Erythroblast (primary cell): ENCODE results near the gene RIPK1.
"Not testable (repeated sequence)": the region's sequence is repeated elsewhere in the genome, so short reads cannot be mapped to it uniquely, and the experiment has no call there.

Experiments
- GATA1 ChIP-seq: IDR thresholded peaks from 2 replicates; pipeline ENCODE4 v1.6.1; 2011; ENCODE audit warnings: low read depth, mild to moderate bottlenecking, control low read depth, low read length, moderate library complexity
- POLR2A ChIP-seq: IDR thresholded peaks from 2 replicates; pipeline ENCODE4 v1.6.1; 2011; ENCODE audit warnings: mild to moderate bottlenecking, low read length

DNA sequence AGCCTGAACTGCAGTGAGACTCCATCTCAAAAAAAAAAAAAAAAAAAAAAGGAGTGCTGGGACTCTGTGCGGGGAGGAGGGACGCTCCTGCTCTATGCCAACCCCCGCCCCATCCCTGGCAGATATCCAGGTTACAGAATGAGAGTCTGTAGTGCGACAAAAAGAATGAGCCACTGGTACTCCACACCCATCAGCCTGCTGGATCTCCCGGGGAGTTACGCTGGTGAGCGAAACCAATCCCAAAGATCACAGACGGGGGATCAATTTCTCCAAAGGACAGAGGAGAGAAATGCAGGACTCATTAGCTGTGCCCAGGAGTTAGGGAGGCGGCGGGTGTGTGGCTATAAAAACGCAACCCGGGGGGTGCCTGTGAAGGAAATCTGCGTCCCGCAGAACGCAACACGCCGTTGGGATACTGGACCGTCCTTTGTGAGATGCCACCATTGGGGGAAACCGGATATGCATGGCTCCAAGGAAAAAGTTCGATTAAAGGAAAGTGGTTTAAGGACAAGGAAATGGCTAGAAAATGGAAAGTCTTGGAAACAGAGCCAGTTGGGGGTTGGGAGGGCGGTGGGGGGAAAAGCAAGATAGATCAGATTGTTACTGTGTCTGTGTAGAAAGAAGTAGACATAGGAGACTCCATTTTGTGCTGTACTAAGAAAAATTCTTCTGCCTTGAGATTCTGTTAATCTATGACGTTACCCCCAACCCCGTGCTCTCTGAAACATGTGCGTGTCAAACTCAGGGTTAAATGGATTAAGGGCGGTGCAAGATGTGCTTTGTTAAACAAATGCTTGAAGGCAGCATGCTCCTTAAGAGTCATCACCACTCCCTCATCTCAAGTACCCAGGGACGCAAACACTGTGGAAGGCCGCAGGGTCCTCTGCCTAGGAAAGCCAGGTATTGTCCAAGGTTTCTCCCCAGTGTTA is 13.8 kb upstream of the RIPK1 start:
- TF ChIP-seq POLR2A, GATA1: not testable (repeated sequence)
